Uterus (tissue), 4 donors: Measurements from ENCODE around the gene C11orf24. TPM values are rescaled to one million over a fixed set of nuclear protein-coding genes. Genes with fewer than 3 reads are reported as not detected.

Experiments
- DNase-seq, 2 donors: peaks; one replicate each; pipeline ENCODE4 v3.0.0-alpha.2; 2019 to 2020
- H3K27ac ChIP-seq, 2 donors: fragments of 200-600 bp; sonication (generic); 1 replicate in 1 of 2; 2 replicates in 1 of 2; pipeline ENCODE4 v1.5.1; 2016 to 2018
- H3K27me3 ChIP-seq, 2 donors: fragments of 200-600 bp; sonication (generic); one replicate each; pipeline ENCODE4 v1.5.1; 2018 to 2019; ENCODE audit warnings: control low read depth in 1 of 2
- H3K36me3 ChIP-seq, 2 donors: fragments of 200-600 bp; sonication (generic); one replicate each; pipeline ENCODE4 v1.5.1; 2019; ENCODE audit warnings: control low read depth in 1 of 2
- H3K4me1 ChIP-seq, 2 donors: fragments of 200-600 bp; sonication (generic); one replicate each; pipeline ENCODE4 v1.5.1; 2018 to 2019; ENCODE audit warnings: control low read depth in 1 of 2
- H3K4me3 ChIP-seq, 2 donors: fragments of 200-600 bp; sonication (generic); 1 replicate in 1 of 2; 2 replicates in 1 of 2; pipeline ENCODE4 v1.5.1; 2018 to 2019; ENCODE audit warnings: mild to moderate bottlenecking in 1 of 2
- H3K9me3 ChIP-seq, 2 donors: fragments of 200-600 bp; sonication (generic); one replicate each; pipeline ENCODE4 v1.5.1; 2019; ENCODE audit warnings: control low read depth in 1 of 2
- CTCF ChIP-seq, 4 experiments: fragments of 200-600 bp in 2 of 4; fragments of 450-650 bp in 2 of 4; sonication (generic) in 2 of 4; IDR thresholded peaks; one replicate each; pipeline ENCODE4 v1.5.1; 2016 to 2019; ENCODE audit warnings: antibody characterized with exemption in 4 of 4, mild to moderate bottlenecking in 2 of 4, moderate library complexity in 1 of 4
- POLR2A ChIP-seq, 2 donors: fragments of 450-650 bp; IDR thresholded peaks; one replicate each; pipeline ENCODE4 v1.6.1; 2016; ENCODE audit warnings: antibody characterized with exemption in 2 of 2, mild to moderate bottlenecking in 1 of 2, moderate library complexity in 1 of 2
- intact Hi-C: fragments of 100-400 bp; cut with DNase I; formaldehyde crosslinking; loops from one replicate; pipeline ENCODE4 v1.15.1; 2023; ENCODE audit warnings: low total_unique reads
- total RNA-seq, 4 donors: library from RNA; depleted of rRNA in 3 of 4; stranded (reverse); fragments of >200 nt in 3 of 4; gene quantifications; one replicate each; pipeline versions ENCODE4 v1.1.0 to v1.2.4, GENCODE V29; 2014 to 2023
- donor health status: DM: yes; HTN: yes; CAD: no.

Gene C11orf24
- total RNA-seq, 4 donors from 2014 or later = 23.2 to 136 (median 33.4) TPM

DNA sequence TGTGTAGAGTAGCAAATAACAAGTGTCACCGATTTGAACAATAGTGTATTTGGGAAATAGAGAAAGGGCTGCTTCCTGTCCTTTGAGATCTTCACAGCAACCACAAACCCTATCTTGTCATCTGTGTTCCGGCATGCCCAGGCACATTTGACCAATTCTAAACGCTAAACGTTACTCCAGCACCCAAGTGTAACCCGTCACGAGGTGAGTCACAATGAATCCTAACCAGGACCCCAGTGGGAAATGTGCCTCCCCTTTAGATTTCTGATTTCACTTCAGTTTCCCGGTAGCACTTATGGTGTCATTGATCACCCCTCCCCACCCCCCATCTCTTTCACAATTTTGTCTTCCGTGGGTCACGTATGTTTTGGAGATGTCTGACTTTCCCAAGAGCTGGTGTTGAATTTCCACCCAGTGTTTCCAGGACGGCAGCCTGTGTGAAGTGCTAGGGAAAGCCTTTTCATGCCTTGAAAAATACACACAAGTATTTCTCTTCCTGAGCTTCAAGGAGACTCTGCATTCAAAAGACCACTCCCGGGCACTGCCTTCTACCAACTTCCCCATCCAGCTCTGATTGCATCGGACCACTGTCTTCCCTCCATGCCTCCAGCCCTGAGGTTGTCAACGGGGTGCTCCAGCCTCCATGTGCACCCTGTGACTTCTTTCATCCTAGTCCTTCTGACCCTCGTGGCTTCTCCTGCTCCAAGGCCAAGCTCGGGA, 10.5 kb upstream of the C11orf24 start:
- intact Hi-C loops = no loop called here
- Histone ChIP-seq H3K27ac (no peak overlapping the region), H3K4me1 (no peaks in the 10 kb centered on the region), H3K36me3 (no peaks in the 10 kb centered on the region), H3K4me3 (no peak overlapping the region), H3K9me3 (no peaks in the 10 kb centered on the region), H3K27me3 (no peaks in the 10 kb centered on the region)
- DNase-seq = no peak
- no peak for TF ChIP-seq CTCF (IDR thresholded peaks at IDR 0.05)
- no peak for TF ChIP-seq POLR2A (IDR thresholded peaks at IDR 0.05)

DNA sequence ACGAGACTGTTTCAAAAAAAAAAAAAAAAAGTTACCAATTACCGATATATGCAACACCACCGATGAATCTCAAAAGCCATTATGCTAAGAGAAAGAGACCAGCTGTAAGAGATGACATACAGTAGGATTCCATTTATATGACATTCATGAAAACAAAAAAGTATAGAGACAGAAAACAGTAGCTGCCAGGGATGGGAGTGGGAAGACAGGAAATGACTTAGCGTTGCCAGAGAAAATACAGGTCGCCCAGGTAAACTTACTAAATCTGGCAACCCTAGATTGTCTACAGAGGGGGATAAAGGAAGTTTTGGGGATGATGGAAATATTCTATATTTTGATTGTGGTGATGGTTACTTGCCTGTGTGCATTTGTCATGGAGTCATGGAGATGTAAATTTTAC, 7.9 kb upstream of the C11orf24 start:
- no peaks in the 10 kb centered on the region for H3K9me3 ChIP-seq
- H3K36me3 ChIP-seq = no peaks in the 10 kb centered on the region
- intact Hi-C loops = no loop called here
- no peak overlapping the region for H3K4me3 ChIP-seq
- H3K27me3 ChIP-seq = no peaks in the 10 kb centered on the region
- H3K4me1 ChIP-seq = no peaks in the 10 kb centered on the region
- TF ChIP-seq CTCF (IDR thresholded peaks at IDR 0.05) (no peak), POLR2A (IDR thresholded peaks at IDR 0.05) (no peak)
- no peak overlapping the region for H3K27ac ChIP-seq
- DNase-seq = no peak

DNA sequence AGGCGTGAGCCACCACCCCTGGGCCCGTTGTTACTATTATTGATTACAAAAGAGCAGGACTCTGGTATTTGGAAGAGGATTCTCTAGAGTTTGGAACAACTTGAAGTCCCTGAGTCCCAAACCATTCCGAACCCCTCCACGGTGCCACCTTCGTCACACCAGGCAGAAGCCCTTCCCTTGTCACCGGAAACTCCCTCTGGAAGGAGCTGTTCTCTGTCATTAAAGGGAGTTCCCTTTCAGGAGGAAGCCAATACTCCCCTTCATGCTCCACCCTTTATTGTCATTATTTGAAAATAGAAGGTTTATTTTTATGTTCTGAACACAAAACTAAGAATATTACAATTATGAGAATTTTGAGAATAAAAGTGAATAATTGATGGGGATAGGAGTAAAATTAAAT, 5.1 kb upstream of the C11orf24 start:
- H3K4me1 ChIP-seq = no peaks in the 10 kb centered on the region
- no peak for DNase-seq
- TF ChIP-seq CTCF (IDR thresholded peaks at IDR 0.05) = no peak
- TF ChIP-seq POLR2A (IDR thresholded peaks at IDR 0.05) = no peak
- H3K9me3 ChIP-seq = no peaks in the 10 kb centered on the region
- H3K27me3 ChIP-seq = no peaks in the 10 kb centered on the region
- no peak overlapping the region for H3K27ac ChIP-seq
- intact Hi-C loops = no loop called here
- no peak overlapping the region for H3K4me3 ChIP-seq
- no peaks in the 10 kb centered on the region for H3K36me3 ChIP-seq

- Histone ChIP-seq H3K9me3 (no peaks in the 10 kb centered on the region), H3K27me3 (no peaks in the 10 kb centered on the region), H3K4me1 (no peaks in the 10 kb centered on the region), H3K36me3 (no peaks in the 10 kb centered on the region), H3K27ac (no peak overlapping the region), H3K4me3 (no peak overlapping the region)
- TF ChIP-seq CTCF (IDR thresholded peaks at IDR 0.05) (no peak), POLR2A (IDR thresholded peaks at IDR 0.05) (no peak)
- DNase-seq = no peak
- intact Hi-C loops = no loop called here
Observed at GRCh38 chr11:68275721-68276507, 4.1 kb upstream of the C11orf24 start.

DNA sequence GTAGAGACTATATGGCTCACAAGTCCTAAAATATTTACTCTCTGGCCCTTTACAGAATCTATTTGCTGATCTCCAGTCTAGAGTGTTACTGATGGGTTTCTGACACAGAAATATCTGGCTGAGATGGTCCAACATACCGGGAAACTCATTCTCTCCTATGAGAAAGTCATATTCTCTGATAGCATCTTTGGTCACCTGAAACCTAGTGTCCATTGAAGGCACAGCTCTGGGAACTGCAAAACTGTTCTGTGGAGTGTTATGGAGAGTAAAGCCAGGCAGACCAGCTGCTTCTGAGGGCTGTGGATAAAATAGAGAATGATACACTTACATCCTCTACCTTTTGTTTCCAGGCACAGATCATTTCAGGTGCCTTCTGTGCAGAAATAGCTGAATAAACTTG, 2.5 kb upstream of the C11orf24 start:
- Histone ChIP-seq H3K4me1 (peaks cover 9% of the 10 kb centered on the region in 2 donors), H3K27me3 (no peaks in the 10 kb centered on the region), H3K27ac (no peak overlapping the region), H3K9me3 (no peaks in the 10 kb centered on the region), H3K4me3 (no peak overlapping the region), H3K36me3 (no peaks in the 10 kb centered on the region)
- TF ChIP-seq CTCF (IDR thresholded peaks at IDR 0.05) (no peak), POLR2A (IDR thresholded peaks at IDR 0.05) (no peak)
- intact Hi-C loops = no loop called here
- DNase-seq = no peak
